Skeletal muscle tissue (tissue), 5 donors: ENCODE results near the gene BHMT. TPM values are rescaled to one million over a fixed set of nuclear protein-coding genes. Genes with fewer than 3 reads are reported as not detected.
"Not testable (repeated sequence)": the region's sequence is repeated elsewhere in the genome, so short reads cannot be mapped to it uniquely, and the experiment has no call there.

Source experiments
- H3K27ac ChIP-seq: one replicate; pipeline ENCODE4 v1.7.0; 2013; ENCODE audit warnings: mild to moderate bottlenecking, low read depth, low read length, inconsistent platforms
- H3K27me3 ChIP-seq, 3 donors: one replicate each; pipeline ENCODE4 v1.7.0; 2013; ENCODE audit warnings: low read length in 3 of 3; ENCODE audit not compliant: control insufficient read depth in 3 of 3, insufficient read depth in 3 of 3
- H3K36me3 ChIP-seq, 3 donors: one replicate each; pipeline ENCODE4 v1.7.0; 2013; ENCODE audit warnings: low read length in 3 of 3; ENCODE audit not compliant: control insufficient read depth in 3 of 3, insufficient read depth in 3 of 3
- H3K4me1 ChIP-seq, 3 donors: one replicate each; pipeline ENCODE4 v1.7.0; 2013; ENCODE audit warnings: low read length in 3 of 3, mild to moderate bottlenecking in 3 of 3; ENCODE audit not compliant: control insufficient read depth in 3 of 3, insufficient read depth in 3 of 3
- H3K4me3 ChIP-seq, 3 donors: one replicate each; pipeline ENCODE4 v1.7.0; 2013; ENCODE audit warnings: low read length in 3 of 3
- H3K9ac ChIP-seq, 3 donors: one replicate each; pipeline ENCODE4 v1.7.0; 2013; ENCODE audit warnings: low read length in 3 of 3, mild to moderate bottlenecking in 3 of 3, moderate library complexity in 2 of 3, low read depth in 1 of 3
- H3K9me3 ChIP-seq, 3 donors: one replicate each; pipeline ENCODE4 v1.7.0; 2013; ENCODE audit warnings: low read length in 3 of 3; ENCODE audit not compliant: control insufficient read depth in 3 of 3
- small RNA-seq: library from RNA; depleted of rRNA; stranded (forward); fragments of <200 nt; gene quantifications from one replicate; pipeline ENCODE3, GENCODE V24; 2014
- total RNA-seq: library from RNA; depleted of rRNA; stranded (reverse); fragments of >200 nt; gene quantifications from one replicate; pipeline ENCODE4 v1.2.3, GENCODE V29; 2014
- donor health status: Osteomylitis.

The BHMT gene
- total RNA-seq, 1 donor from 2014 or later, result 1.0 TPM

DNA sequence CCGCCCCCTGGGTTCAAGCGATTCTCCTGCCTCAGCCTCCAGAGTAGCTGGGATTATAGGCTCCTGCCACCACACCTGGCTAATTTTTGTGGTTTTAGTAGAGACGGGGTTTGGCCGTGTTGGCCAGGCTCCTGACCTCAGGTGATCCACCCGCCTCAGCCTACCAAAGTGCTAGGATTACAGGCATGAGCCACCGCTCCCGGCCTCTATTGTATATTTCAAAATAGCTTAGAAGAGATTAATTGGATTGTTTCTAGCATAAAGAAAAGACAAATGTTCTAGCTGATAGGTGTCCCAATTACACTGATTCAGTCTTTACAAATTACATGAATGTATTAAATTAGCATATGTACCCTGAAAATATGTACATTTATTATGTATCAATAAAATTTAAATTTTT, 50.0 kb downstream of the BHMT start:
- not testable (repeated sequence) for H3K4me3 ChIP-seq, H3K9me3 ChIP-seq, H3K27me3 ChIP-seq, H3K36me3 ChIP-seq, H3K27ac ChIP-seq, H3K4me1 ChIP-seq, H3K9ac ChIP-seq

DNA sequence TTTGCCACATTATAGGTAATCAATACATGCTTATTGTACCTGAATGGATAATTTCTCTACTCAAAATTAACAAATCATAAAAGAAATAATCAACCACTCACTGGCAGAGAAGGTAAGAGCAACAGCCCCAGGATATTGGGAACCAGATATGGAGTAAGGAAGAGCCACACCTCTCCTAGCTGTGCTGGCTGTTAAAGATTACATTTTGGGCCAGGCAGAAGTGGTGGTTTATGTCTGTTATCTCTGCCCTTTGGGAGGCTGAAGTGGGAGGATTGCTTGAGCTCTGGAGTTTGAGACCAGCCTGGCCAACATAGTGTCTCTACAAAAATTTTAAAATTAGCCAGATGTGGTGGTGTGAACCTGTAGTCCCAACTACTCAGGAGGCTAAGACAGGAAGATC, 56.4 kb downstream of the BHMT start:
- H3K9me3 ChIP-seq, result no peaks in the 10 kb centered on the region
- H3K4me1 ChIP-seq, result no peaks in the 10 kb centered on the region
- no peaks in the 10 kb centered on the region for H3K27me3 ChIP-seq
- H3K36me3 ChIP-seq, result no peaks in the 10 kb centered on the region
- H3K9ac ChIP-seq, result no peak overlapping the region
- no peak overlapping the region for H3K4me3 ChIP-seq
- no peak overlapping the region for H3K27ac ChIP-seq

GRCh38 chr5:79170661-79171060, 59.1 kb downstream of the BHMT start:
- no peak overlapping the region for H3K4me3 ChIP-seq
- H3K27me3 ChIP-seq, result no peaks in the 10 kb centered on the region
- no peaks in the 10 kb centered on the region for H3K4me1 ChIP-seq
- no peaks in the 10 kb centered on the region for H3K9me3 ChIP-seq
- no peak overlapping the region for H3K27ac ChIP-seq
- no peak overlapping the region for H3K9ac ChIP-seq
- no peaks in the 10 kb centered on the region for H3K36me3 ChIP-seq

DNA sequence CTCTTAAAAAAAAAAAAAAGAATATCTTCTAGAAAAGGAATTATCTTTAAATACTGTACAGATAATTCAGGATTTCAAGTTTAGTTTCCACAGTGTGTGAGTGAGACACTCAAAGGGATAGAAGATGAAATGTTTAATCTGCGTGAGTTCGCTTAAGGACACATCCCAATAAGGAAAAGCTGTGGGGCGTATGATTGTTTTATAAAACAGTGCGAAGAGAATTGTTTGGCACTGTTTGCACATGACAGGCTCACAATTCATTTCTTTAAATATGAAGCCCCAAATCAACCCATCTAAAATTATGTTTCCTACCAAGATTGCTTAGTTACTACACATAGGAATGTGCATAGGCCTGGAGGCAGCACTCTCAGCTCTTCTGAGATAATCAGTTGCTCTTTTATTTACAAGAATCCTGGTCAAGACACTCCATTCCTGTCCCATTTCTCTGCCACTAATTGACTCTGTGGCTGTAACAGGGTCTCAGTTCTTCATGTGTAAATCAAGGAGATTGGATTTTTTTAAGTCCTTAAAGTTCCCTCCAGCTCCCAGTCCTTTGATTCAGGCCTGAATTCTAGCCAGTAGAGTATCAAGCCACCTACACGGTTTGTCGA, 60.1 kb downstream of the BHMT start:
- Histone ChIP-seq H3K27ac (no peak overlapping the region), H3K36me3 (no peaks in the 10 kb centered on the region), H3K9ac (no peak overlapping the region), H3K27me3 (no peaks in the 10 kb centered on the region), H3K4me1 (no peaks in the 10 kb centered on the region), H3K4me3 (no peak overlapping the region), H3K9me3 (no peaks in the 10 kb centered on the region)

GRCh38 chr5:79172269-79172668, 60.7 kb downstream of the BHMT start:
- Histone ChIP-seq H3K4me1 (no peaks in the 10 kb centered on the region), H3K36me3 (no peaks in the 10 kb centered on the region), H3K4me3 (no peak overlapping the region), H3K9ac (no peak overlapping the region), H3K27ac (no peak overlapping the region), H3K27me3 (no peaks in the 10 kb centered on the region), H3K9me3 (no peaks in the 10 kb centered on the region)

DNA sequence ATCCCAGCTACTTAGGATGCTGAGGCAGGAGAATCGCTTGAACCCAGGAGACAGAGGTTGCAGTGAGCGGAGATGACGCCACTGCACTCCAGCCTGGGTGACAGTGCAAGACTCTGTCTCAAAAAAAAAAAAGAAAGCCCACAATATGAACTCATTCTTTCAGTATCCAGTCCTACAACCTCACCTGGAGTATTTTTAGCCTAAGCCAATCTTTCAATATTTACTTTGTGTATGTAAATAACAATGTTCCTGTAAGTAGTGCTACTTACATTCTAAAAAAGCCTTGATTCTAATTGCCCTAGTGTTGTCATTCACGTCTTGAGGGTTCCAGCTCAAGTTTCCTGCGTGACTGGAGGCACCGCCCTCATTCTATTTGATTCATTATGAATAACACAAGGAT, 62.0 kb downstream of the BHMT start:
- H3K27me3 ChIP-seq, result no peaks in the 10 kb centered on the region
- no peak overlapping the region for H3K27ac ChIP-seq
- no peak overlapping the region for H3K9ac ChIP-seq
- H3K36me3 ChIP-seq, result no peaks in the 10 kb centered on the region
- no peak overlapping the region for H3K4me3 ChIP-seq
- no peaks in the 10 kb centered on the region for H3K4me1 ChIP-seq
- H3K9me3 ChIP-seq, result no peaks in the 10 kb centered on the region

DNA sequence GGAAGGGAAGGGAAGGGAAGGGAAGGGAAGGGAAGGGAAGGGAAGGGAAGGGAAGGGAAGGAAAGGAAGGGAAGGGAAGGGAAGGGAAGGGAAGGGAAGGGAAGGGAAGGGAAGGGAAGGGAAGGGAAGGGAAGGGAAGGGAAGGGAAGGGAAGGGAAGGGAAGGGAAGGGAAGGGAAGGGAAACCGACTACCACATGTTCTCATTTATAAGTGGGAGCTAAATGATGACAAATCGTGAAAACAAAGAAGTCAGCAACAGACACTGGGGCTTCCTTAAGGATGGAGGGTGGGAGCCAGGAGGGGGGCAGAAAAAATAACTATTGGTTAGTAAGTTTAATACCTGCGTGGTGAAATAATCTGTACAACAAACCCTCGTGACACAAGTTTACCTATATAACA, 68.8 kb downstream of the BHMT start:
- not testable (repeated sequence) for H3K27ac ChIP-seq, H3K4me1 ChIP-seq, H3K27me3 ChIP-seq, H3K4me3 ChIP-seq, H3K9ac ChIP-seq, H3K9me3 ChIP-seq, H3K36me3 ChIP-seq

DNA sequence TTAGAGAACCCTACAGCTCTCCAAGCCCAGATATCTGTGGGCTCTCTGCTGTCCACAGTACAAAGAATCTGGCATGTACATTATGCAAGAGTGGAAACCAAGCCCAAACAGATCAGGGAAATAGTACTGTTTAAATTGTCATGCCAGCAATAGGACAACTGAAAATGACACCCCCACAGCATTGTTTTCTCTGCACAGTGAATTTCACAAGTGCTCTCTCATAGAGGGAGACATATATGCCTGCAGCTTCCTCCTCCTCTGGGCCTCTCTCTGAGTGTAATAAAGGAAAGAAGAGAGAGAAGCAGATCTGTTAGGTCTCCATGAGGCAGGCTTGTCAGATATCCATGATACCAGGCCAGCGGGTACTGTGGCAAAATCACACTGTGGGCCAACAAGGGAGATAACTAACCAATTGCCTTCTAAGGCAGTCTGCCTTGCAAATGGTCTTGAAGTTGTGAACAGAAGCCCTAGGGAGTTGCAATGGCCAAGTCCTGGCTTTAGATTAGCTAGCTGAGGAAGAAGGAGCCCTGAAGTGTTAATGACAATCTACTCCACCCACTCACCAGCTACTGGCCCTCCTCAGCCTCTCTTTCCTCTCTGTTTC, 69.9 kb downstream of the BHMT start:
- no peaks in the 10 kb centered on the region for H3K27me3 ChIP-seq
- H3K4me1 ChIP-seq, result peaks cover 0 to 6% (median 4%) of the 10 kb centered on the region in 3 donors
- no peak overlapping the region for H3K4me3 ChIP-seq
- H3K27ac ChIP-seq, result no peak overlapping the region
- no peak overlapping the region for H3K9ac ChIP-seq
- H3K9me3 ChIP-seq, result no peaks in the 10 kb centered on the region
- no peaks in the 10 kb centered on the region for H3K36me3 ChIP-seq

Small RNA genes lying within 50 kb of the gene (small RNA-seq; reads per million reads assigned to genes)
- gene RNY3P1, result not detected

Other genes starting within 250 kb of the BHMT start
- gene ARSB, start 126.5 kb upstream of the BHMT start, total RNA-seq, result 14.6 TPM
- gene DMGDH, start 42.1 kb upstream of the BHMT start, total RNA-seq, result 3.1 TPM
- gene BHMT2, start 42.0 kb upstream of the BHMT start, total RNA-seq, result 1.0 TPM
- 10.4 TPM for gene JMY, start 124.3 kb downstream of the BHMT start, total RNA-seq